ENCODE measurements around the gene F11R. TPM values are rescaled to one million over a fixed set of nuclear protein-coding genes. Genes with fewer than 3 reads are reported as not detected.
A peak's percentile ranks its signal among the peaks of the same experiment; 100 is the strongest.

The F11R gene
- total RNA-seq, 1 donor from 2014 or later, result 7.7 TPM

DNA sequence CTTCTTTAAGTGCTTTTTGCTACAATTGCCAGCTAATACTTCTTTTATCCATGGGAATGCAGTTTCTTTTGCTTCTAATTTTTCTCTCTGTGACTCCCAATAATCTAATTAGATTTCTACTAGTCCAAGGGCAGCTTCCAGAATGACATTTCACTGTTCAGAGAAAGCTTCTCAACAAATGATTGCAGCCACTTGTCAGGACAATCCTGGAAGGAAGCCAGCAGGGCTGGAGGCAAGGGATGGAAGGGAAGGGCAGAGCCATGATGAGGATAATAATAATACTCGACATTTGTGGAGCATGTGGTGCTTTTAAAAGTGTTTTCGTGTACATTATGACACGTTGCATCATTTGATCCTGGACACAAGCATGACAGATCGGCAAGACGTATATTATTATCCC is 19.4 kb downstream of the F11R start:
- no peaks in the 10 kb centered on the region for H3K9me3 Mint-ChIP-seq (ENCODE audit: unreplicated experiment)
- DNase-seq, result no peak
- H3K4me3 Mint-ChIP-seq (ENCODE audit: unreplicated experiment), result no peak overlapping the region
- H3K27ac Mint-ChIP-seq (ENCODE audit: unreplicated experiment), result no peak overlapping the region
- H3K27me3 Mint-ChIP-seq (ENCODE audit: unreplicated experiment), result no peaks in the 10 kb centered on the region
- no peaks in the 10 kb centered on the region for H3K4me1 Mint-ChIP-seq (ENCODE audit: low read depth, unreplicated experiment)
- no peaks in the 10 kb centered on the region for H3K36me3 Mint-ChIP-seq (ENCODE audit: unreplicated experiment)
- TF ChIP-seq, protein P1, sequence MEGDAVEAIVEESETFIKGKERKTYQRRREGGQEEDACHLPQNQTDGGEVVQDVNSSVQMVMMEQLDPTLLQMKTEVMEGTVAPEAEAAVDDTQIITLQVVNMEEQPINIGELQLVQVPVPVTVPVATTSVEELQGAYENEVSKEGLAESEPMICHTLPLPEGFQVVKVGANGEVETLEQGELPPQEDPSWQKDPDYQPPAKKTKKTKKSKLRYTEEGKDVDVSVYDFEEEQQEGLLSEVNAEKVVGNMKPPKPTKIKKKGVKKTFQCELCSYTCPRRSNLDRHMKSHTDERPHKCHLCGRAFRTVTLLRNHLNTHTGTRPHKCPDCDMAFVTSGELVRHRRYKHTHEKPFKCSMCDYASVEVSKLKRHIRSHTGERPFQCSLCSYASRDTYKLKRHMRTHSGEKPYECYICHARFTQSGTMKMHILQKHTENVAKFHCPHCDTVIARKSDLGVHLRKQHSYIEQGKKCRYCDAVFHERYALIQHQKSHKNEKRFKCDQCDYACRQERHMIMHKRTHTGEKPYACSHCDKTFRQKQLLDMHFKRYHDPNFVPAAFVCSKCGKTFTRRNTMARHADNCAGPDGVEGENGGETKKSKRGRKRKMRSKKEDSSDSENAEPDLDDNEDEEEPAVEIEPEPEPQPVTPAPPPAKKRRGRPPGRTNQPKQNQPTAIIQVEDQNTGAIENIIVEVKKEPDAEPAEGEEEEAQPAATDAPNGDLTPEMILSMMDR (IDR thresholded peaks at IDR 0.05; ENCODE audit: partially characterized antibody, unreplicated experiment), result no peak

DNA sequence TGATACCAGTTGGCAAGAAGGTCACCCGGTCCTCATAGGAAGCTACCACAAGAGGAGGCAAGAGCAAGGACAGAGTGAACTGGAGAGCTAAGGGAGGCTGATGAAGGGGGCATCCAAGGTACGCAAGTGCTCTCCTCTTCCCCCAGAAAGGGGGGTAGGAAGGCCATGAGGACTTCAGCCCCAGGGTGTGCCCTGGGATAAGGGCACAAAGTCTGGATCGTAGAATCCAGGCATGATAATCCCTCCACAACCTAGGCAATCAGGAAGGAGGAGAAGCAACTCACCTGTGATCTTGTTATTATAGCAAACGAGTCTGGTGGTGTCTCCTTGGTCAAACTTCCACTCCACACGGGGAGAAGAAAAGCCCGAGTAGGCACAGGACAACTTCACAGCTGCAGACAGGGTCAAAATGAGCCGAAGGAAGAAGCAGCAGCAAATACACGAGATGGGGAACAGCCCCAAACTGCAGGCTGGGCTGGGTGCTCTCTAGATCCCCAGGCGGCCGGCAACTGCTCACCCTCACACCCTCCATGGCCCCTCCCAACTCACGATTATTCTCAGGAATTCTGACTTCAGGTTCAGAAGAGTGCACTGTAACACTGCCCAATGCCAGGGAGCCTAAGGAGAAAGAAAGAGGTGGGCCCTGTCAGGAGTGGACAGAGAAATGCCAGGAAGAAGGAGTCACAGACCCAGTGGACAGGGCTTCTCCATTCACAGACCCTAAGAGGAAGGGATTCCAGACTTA is 20.0 kb downstream of the F11R start:
- Mint-ChIP-seq H3K4me3 (ENCODE audit: unreplicated experiment) (no peak overlapping the region), H3K9me3 (ENCODE audit: unreplicated experiment) (no peaks in the 10 kb centered on the region), H3K27me3 (ENCODE audit: unreplicated experiment) (no peaks in the 10 kb centered on the region), H3K4me1 (ENCODE audit: low read depth, unreplicated experiment) (no peaks in the 10 kb centered on the region), H3K27ac (ENCODE audit: unreplicated experiment) (no peak overlapping the region), H3K36me3 (ENCODE audit: unreplicated experiment) (no peaks in the 10 kb centered on the region)
- TF ChIP-seq, protein P1 (IDR thresholded peaks at IDR 0.05; ENCODE audit: partially characterized antibody, unreplicated experiment), result no peak
- DNase-seq, result no peak

DNA sequence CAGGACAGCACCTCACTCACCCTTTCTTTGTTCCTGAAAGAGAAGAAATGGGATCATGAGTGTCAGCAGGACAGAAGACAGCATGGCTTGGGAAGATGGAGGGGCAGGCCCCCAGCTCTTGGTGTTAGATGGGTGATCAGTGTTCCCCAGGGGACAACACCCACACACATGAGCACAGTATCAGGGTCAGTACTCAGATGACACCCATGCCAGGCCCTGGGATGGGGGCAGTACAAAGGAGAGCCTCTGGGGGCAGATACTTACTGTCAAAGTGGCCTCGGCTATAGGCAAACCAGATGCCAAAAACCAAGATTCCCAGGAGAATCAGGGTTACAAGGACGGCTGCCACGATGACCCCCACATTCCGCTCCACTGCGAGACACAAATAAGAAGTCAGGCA is 21.6 kb downstream of the F11R start:
- H3K4me1 Mint-ChIP-seq (ENCODE audit: low read depth, unreplicated experiment), result no peaks in the 10 kb centered on the region
- no peaks in the 10 kb centered on the region for H3K36me3 Mint-ChIP-seq (ENCODE audit: unreplicated experiment)
- no peak overlapping the region for H3K4me3 Mint-ChIP-seq (ENCODE audit: unreplicated experiment)
- TF ChIP-seq, protein P1 (IDR thresholded peaks at IDR 0.05; ENCODE audit: partially characterized antibody, unreplicated experiment), result no peak
- no peaks in the 10 kb centered on the region for H3K27me3 Mint-ChIP-seq (ENCODE audit: unreplicated experiment)
- H3K9me3 Mint-ChIP-seq (ENCODE audit: unreplicated experiment), result no peaks in the 10 kb centered on the region
- no peak overlapping the region for H3K27ac Mint-ChIP-seq (ENCODE audit: unreplicated experiment)
- no peak for DNase-seq

DNA sequence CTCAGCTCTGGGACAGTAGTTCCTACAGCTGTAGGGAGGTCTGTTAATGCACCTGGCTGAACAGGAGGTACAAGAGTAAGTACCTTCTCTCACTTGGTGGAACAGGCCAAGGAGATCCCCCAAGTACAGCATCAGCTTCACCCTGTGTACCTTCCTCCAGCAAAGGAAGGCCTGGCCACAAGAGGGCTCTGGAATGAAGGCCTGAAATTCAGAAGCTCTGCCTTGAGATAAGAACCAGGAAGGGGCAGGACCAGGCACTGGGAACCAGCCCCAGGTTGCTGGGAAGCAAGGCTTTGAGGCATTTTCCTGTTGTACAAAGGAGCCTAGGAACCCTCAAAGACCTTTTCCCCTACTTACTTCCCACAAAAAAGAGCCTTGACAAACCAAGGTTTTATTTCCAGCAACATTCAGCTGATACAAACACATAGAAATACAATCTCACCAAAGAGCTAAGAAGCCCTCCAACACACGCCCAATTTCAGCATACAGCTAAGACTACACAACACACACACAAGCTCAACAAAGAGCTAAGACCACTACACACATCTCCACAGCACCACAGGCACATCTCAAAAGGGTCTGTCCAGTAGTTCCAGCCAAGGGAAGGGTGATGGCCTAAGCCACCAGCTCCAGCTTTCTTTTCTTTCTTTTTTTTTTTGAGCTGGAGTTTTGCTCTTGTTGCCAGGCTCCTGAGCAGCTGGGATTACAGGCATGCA is 23.5 kb downstream of the F11R start:
- Mint-ChIP-seq H3K9me3 (ENCODE audit: unreplicated experiment) (no peaks in the 10 kb centered on the region), H3K27ac (ENCODE audit: unreplicated experiment) (no peak overlapping the region), H3K4me1 (ENCODE audit: low read depth, unreplicated experiment) (no peaks in the 10 kb centered on the region), H3K4me3 (ENCODE audit: unreplicated experiment) (no peak overlapping the region), H3K27me3 (ENCODE audit: unreplicated experiment) (no peaks in the 10 kb centered on the region), H3K36me3 (ENCODE audit: unreplicated experiment) (no peaks in the 10 kb centered on the region)
- DNase-seq, result peak; percentile 46
- TF ChIP-seq, protein P1 (IDR thresholded peaks at IDR 0.05; ENCODE audit: partially characterized antibody, unreplicated experiment), result peak; percentile 23

DNA sequence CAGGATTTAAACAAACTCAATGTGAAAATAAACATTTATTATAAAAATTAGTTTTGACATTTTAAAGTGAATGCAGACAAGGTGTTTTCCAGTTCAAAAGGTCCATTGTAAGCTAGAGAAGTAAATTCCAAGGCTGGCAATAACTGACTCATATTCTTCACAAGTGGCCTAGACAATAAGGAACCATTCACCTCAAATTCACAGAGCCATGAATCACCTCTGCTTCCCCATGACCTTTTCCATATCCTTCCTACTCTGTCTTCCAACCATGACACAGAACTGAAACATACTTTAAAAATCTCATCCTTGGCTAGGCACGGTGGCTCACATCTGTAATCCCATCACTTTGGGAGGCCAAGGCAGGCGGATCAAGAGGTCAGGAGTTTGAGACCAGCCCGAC is 24.8 kb downstream of the F11R start:
- TF ChIP-seq, protein P1 (IDR thresholded peaks at IDR 0.05; ENCODE audit: partially characterized antibody, unreplicated experiment), result no peak
- no peaks in the 10 kb centered on the region for H3K9me3 Mint-ChIP-seq (ENCODE audit: unreplicated experiment)
- H3K4me3 Mint-ChIP-seq (ENCODE audit: unreplicated experiment), result no peak overlapping the region
- H3K36me3 Mint-ChIP-seq (ENCODE audit: unreplicated experiment), result no peaks in the 10 kb centered on the region
- no peak for DNase-seq
- H3K27me3 Mint-ChIP-seq (ENCODE audit: unreplicated experiment), result no peaks in the 10 kb centered on the region
- H3K4me1 Mint-ChIP-seq (ENCODE audit: low read depth, unreplicated experiment), result no peaks in the 10 kb centered on the region
- H3K27ac Mint-ChIP-seq (ENCODE audit: unreplicated experiment), result no peak overlapping the region

Measured in glutamatergic neuron (in vitro differentiated cells).